ENCODE measurements around the gene DYNC1I1.

- TF ChIP-seq, protein P1, sequence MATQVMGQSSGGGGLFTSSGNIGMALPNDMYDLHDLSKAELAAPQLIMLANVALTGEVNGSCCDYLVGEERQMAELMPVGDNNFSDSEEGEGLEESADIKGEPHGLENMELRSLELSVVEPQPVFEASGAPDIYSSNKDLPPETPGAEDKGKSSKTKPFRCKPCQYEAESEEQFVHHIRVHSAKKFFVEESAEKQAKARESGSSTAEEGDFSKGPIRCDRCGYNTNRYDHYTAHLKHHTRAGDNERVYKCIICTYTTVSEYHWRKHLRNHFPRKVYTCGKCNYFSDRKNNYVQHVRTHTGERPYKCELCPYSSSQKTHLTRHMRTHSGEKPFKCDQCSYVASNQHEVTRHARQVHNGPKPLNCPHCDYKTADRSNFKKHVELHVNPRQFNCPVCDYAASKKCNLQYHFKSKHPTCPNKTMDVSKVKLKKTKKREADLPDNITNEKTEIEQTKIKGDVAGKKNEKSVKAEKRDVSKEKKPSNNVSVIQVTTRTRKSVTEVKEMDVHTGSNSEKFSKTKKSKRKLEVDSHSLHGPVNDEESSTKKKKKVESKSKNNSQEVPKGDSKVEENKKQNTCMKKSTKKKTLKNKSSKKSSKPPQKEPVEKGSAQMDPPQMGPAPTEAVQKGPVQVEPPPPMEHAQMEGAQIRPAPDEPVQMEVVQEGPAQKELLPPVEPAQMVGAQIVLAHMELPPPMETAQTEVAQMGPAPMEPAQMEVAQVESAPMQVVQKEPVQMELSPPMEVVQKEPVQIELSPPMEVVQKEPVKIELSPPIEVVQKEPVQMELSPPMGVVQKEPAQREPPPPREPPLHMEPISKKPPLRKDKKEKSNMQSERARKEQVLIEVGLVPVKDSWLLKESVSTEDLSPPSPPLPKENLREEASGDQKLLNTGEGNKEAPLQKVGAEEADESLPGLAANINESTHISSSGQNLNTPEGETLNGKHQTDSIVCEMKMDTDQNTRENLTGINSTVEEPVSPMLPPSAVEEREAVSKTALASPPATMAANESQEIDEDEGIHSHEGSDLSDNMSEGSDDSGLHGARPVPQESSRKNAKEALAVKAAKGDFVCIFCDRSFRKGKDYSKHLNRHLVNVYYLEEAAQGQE (IDR thresholded peaks at IDR 0.05; ENCODE audit: insufficient read depth in 1 of 2, low read depth in 2 of 2, low read length in 2 of 2), result no peak
- TF ChIP-seq POLR2AphosphoS5 (IDR thresholded peaks at IDR 0.05; ENCODE audit: low read depth, low read length) (no peak), TAF1 (IDR thresholded peaks at IDR 0.05; ENCODE audit: borderline replicate concordance, insufficient read depth, low read length) (no peak), SIN3A (IDR thresholded peaks at IDR 0.05; ENCODE audit: borderline replicate concordance, insufficient read depth, low read length) (no peak)
Measured at GRCh38 chr7:96102096-96102811, 329.9 kb downstream of the DYNC1I1 start.
